ENCODE results near the gene BNC2.

Gene BNC2

GRCh38 chr9:16753256-16753655 is 117.2 kb downstream of the BNC2 start:
- DNase-seq (ENCODE audit: low read depth), result no peak

- DNase-seq (ENCODE audit: low read depth), result no peak
Measured at GRCh38 chr9:16752601-16753000, 117.9 kb downstream of the BNC2 start.

DNA sequence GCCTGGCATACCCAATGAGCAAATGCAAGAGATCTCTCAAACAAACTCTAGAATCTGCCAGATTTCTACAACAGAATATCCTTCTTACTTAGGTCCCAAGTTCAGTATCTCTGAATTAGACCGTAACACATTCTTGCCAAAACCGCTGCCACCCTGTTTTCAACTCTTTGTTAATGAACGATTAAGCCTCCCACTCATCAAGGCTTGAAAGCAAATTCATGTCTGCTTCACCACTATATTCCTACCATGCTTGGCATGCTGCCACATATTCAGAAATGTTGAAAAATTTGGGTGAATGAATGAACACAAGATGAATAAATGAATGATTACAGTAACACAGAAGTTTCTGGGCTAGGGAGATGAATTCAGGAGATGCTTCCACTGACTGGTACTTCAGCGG is 119.9 kb downstream of the BNC2 start:
- no peak for DNase-seq (ENCODE audit: low read depth)

DNA sequence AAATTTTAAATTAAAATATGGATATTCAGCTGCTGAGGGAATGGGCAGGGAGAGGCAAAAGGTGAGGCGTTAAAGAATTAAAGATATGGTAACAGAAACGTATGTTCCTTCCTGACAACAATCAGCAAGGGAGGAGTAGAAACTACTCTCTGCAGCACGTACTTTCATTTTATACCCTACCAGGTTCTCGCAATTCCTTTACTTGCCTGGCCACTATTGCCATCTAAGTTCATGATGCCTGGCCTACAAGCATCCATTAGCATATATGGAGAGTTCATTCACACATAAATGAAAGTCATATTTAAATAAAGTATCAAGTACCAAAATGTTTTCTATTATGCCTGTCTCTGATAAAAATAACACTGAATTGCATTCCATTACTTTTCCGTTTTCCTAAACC is 125.1 kb downstream of the BNC2 start:
- DNase-seq (ENCODE audit: low read depth), result no peak

DNA sequence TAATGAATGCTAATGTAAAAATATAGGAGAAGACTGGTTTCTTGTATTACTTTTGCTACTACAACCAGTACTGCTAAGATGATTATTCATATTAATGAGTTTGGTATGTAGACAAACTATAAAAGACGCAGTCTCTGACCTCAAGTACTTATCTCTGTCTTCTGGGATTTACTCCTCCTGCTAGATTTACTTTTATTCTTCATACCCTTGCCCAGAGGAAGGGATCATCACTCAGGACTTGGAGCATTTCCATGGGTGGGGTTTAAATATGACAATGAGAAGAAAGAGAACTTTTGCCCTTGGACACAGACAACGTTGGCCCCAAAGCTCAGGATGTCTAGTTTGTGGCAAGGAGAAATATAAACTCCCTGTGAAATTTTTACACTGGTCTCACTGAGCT is 126.1 kb downstream of the BNC2 start:
- no peak for DNase-seq (ENCODE audit: low read depth)

- no peak for DNase-seq (ENCODE audit: low read depth)
Measured at GRCh38 chr9:16743375-16743774, 127.1 kb downstream of the BNC2 start.

DNA sequence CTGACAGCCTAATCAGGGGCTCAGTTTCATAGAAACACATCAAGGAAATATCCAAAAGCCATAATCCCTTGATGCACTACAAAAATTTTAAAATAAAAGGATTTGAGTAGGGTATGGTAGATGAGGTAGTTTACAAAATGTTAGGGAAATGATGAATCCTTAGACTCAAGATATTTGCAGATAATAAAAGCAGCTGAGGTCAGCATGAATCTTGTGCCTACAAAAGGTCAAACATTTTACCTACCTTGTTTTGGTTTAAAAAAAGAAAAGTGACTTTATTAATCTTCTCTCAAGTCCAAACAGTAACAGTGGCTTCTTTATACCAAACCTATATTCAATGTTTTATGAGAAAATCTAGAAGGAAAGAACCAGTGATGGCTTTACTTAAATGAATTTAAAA is 135.5 kb downstream of the BNC2 start:
- no peak for DNase-seq (ENCODE audit: low read depth)

DNA sequence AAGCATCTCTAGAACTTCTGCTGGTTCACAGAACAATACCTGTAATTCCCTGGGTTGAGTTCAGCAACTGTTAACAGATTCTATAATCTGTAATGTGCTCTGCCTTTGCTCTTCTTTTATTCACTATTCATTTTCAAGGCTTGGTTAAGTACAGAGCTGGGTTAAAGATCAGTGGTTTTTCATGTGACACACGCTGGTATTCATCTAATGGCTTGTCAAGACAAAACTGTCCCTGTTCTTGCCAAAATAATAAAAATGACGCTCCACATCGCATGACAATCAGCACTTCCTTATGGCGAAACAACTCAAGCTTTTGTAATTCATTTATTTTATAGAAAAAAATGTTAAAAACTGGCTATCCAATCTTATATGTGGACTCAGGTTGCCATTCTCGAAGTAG is 137.9 kb downstream of the BNC2 start:
- no peak for DNase-seq (ENCODE audit: low read depth)

DNA sequence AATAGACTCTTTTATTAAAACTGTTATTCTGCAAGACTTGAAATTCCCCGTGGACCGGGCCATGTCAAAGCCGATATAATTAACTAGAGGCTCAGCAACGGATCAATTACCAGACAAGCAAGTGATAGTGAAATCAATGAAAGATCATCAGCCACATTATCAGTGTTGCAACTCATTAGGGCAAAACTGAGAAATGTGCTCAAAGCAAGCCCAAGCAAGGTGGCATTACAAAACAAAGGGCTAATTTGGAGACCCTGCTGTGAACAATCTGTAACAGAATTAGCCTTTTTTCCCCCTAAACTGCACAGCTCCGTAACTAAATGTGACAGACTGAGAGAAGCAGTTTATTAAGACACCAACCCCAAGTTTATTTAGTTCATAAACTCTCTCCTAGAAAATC is 140.3 kb downstream of the BNC2 start:
- no peak for DNase-seq (ENCODE audit: low read depth)

GRCh38 chr9:16729651-16730050 is 140.8 kb downstream of the BNC2 start:
- no peak for DNase-seq (ENCODE audit: low read depth)

- no peak for DNase-seq (ENCODE audit: low read depth)
Measured at GRCh38 chr9:16728137-16728508, 142.3 kb downstream of the BNC2 start.

- DNase-seq (ENCODE audit: low read depth), result no peak
Measured at GRCh38 chr9:16727452-16728136, 142.9 kb downstream of the BNC2 start.

- DNase-seq (ENCODE audit: low read depth), result peak; percentile 1
Measured at GRCh38 chr9:16726718-16727451, 143.6 kb downstream of the BNC2 start.

- DNase-seq (ENCODE audit: low read depth), result no peak
Measured at GRCh38 chr9:16726029-16726428, 144.4 kb downstream of the BNC2 start.

DNA sequence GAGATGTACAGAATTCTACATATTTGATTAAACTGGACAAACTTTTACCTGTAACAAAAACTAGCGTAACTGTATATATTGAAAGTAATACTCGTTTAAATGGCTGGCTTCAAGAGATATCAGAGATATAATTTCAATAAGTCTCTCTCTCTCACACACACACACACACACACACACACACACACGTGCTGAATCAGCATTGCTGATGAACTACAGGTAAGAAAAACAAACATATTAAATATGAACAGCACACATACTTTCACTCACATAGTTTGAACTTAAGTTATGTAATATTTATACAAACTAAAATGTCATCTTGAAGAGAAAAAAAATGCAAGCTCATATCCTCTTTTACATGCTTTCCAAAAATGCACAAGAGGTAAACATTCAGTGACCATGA is 145.4 kb downstream of the BNC2 start:
- DNase-seq (ENCODE audit: low read depth), result no peak

DNA sequence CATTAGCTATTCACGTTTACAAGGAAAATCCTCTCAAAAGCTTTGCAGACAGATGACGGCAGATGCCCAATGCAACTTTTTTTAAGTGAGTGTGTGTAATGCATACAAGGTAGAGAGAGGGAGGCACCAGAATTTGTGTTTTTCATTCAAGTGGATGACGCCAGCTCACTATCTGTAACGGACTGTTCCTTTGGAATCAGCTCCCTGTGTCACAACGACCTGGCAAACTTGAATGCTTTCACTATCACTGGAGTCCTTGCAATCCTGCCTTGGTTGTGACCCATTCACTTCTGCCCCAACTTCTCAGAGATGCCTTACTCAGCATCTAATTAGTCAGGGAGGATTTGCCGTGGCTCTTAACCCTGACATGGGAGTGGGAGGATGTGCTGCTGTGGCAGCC is 148.5 kb downstream of the BNC2 start:
- DNase-seq (ENCODE audit: low read depth), result no peak

DNA sequence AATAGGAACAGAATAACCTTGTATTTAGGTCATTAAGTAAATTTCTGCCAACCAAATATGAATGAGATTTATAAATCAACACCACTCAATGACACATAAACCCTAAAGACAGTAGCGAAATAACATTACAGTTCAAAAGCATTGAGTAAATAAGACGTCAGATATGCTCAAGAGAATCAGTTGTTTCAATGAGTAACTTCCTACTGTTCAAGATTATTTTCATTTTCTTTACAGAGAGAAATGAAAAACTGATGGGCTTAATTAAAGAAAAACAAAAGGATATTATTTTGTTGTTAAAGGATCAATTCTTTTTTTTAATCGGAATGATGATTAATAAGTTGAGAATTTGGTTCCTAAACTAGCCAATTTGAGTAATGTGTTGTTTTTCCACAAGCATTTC is 150.1 kb downstream of the BNC2 start:
- no peak for DNase-seq (ENCODE audit: low read depth)

- DNase-seq (ENCODE audit: low read depth), result no peak
Measured at GRCh38 chr9:16719921-16720320, 150.5 kb downstream of the BNC2 start.

GRCh38 chr9:16718952-16719351 is 151.5 kb downstream of the BNC2 start:
- no peak for DNase-seq (ENCODE audit: low read depth)

DNA sequence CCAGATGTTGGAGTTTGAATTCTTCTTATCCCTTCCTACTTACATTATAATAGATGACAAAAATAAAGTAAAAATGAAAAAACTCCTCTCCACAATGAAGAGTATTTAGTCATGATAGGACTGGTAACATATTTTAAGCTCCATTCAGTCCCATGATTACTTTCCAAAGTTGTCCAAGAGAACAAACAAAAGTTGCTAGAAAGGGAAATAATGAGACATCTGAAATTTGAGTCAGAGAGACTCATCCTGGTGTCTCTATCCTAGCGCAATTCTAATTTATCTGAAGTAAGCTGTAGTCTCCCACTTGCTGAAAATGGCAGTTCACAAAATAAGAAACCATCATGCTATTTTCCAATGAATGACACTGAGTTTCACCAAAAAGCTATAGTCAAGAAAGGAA is 152.2 kb downstream of the BNC2 start:
- no peak for DNase-seq (ENCODE audit: low read depth)

- DNase-seq (ENCODE audit: low read depth), result no peak
Measured at GRCh38 chr9:16716601-16717000, 153.9 kb downstream of the BNC2 start.

DNA sequence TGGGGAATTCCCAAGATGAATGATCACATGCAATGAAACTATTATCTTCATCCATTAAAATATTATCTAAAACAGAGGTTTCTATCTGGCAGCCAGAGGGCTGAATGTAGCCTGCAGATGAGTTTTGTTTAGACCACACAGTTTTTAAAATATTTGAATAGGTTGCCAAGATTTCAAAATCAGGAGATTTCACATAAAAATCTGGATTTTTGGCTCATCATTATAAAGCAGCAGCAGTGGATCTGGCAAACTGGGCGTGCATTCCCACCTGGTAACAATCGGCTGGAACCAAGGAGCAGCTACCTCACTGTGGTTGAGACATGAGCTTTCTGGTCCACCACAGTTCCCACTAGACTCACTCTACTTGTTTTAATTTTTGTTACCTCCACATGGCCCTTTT is 155.1 kb downstream of the BNC2 start:
- no peak for DNase-seq (ENCODE audit: low read depth)

GRCh38 chr9:16712787-16713186 is 157.7 kb downstream of the BNC2 start:
- no peak for DNase-seq (ENCODE audit: low read depth)

- no peak for DNase-seq (ENCODE audit: low read depth)
Measured at GRCh38 chr9:16710888-16711287, 159.6 kb downstream of the BNC2 start.
